GM19099 (cell line): Measurements from ENCODE around the gene TMEM243.

Source experiments
- POLR2A ChIP-seq: IDR thresholded peaks from 3 replicates; pipeline ENCODE4 v1.6.1; 2011; ENCODE audit warnings: low read depth; ENCODE audit not compliant: insufficient read length; ENCODE audit errors: extremely low read depth

TMEM243 gene

GRCh38 chr7:87151729-87152111 lies 67.8 kb downstream of the TMEM243 start:
- no peak for TF ChIP-seq POLR2A

- TF ChIP-seq POLR2A = no peak
Observed at GRCh38 chr7:87151002-87151728, 68.4 kb downstream of the TMEM243 start.

- TF ChIP-seq POLR2A = no peak
Observed at GRCh38 chr7:87148332-87148955, 71.1 kb downstream of the TMEM243 start.

GRCh38 chr7:87147500-87147899 lies 72.0 kb downstream of the TMEM243 start:
- no peak for TF ChIP-seq POLR2A

- no peak for TF ChIP-seq POLR2A
Observed at GRCh38 chr7:87146740-87147386, 72.7 kb downstream of the TMEM243 start.
